Skin of body (tissue), 1 donor: ENCODE measurements around the gene SLC26A11. TPM values are rescaled to one million over a fixed set of nuclear protein-coding genes. Genes with fewer than 3 reads are reported as not detected.

ENCODE experiments used
- total RNA-seq: library from RNA; depleted of rRNA; stranded (reverse); fragments of >200 nt; gene quantifications from one replicate; pipeline ENCODE4 v1.2.3, GENCODE V29; 2014

The SLC26A11 gene
- total RNA-seq, 1 donor from 2014 or later, result 6.4 TPM

Other genes starting within 250 kb of the SLC26A11 start
- 18.3 TPM for gene TBC1D16, start 184.6 kb upstream of the SLC26A11 start, total RNA-seq
- gene CCDC40, start 183.8 kb upstream of the SLC26A11 start, total RNA-seq, result 3.3 TPM
- gene GAA, start 118.8 kb upstream of the SLC26A11 start, total RNA-seq, result 12.0 TPM
- 60.4 TPM for gene EIF4A3, start 73.3 kb upstream of the SLC26A11 start, total RNA-seq
- 7.3 TPM for gene CARD14, start 50.4 kb upstream of the SLC26A11 start, total RNA-seq
- 9.9 TPM for gene SGSH, start 94 bp upstream of the SLC26A11 start, total RNA-seq
- gene RNF213, start 40.4 kb downstream of the SLC26A11 start, total RNA-seq, result 59.0 TPM
- 9.9 TPM for gene ENDOV, start 194.7 kb downstream of the SLC26A11 start, total RNA-seq